DND-41 (cell line): ENCODE measurements around the gene CFAP141.

ENCODE experiments used
- ATAC-seq: fragments of 200-7000 bp; cut with Tn5 transposase; 3 replicates; pipeline ENCODE4 v1.9.1; 2021; ENCODE audit warnings: low read depth; ENCODE audit not compliant: insufficient read depth
- DNase-seq: peaks from one replicate; pipeline ENCODE4 v3.0.0-alpha.2; 2020
- H2AFZ ChIP-seq: 2 replicates; pipeline ENCODE4 v1.6.0; 2012; ENCODE audit warnings: low read depth, low read length
- H3K27ac ChIP-seq: 2 replicates; pipeline ENCODE4 v1.5.1; 2012; ENCODE audit warnings: low read length, inconsistent platforms
- H3K27me3 ChIP-seq: fragments of 200-600 bp; sonication (generic); 2 replicates; pipeline ENCODE4 v1.6.0; 2012; ENCODE audit warnings: low read length, mild to moderate bottlenecking, inconsistent platforms; ENCODE audit not compliant: insufficient read depth, poor library complexity
- H3K36me3 ChIP-seq: 2 replicates; pipeline ENCODE4 v1.5.1; 2012; ENCODE audit warnings: low read length, inconsistent platforms; ENCODE audit not compliant: insufficient read depth
- H3K4me1 ChIP-seq: 2 replicates; pipeline ENCODE4 v1.5.1; 2012; ENCODE audit warnings: mild to moderate bottlenecking, low read length; ENCODE audit not compliant: insufficient read depth
- H3K4me2 ChIP-seq: 2 replicates; pipeline ENCODE4 v1.6.0; 2012; ENCODE audit warnings: mild to moderate bottlenecking, moderate library complexity, low read length, inconsistent platforms; ENCODE audit not compliant: insufficient read depth
- H3K4me3 ChIP-seq, 2 experiments: fragments of 200-600 bp in 1 of 2; shearing (Covaris generic) in 1 of 2; 2 replicates each; pipeline ENCODE4 v1.5.1; 2012 to 2016; ENCODE audit warnings: inconsistent platforms in 2 of 2, low read length in 2 of 2, mild to moderate bottlenecking in 2 of 2, low read depth in 1 of 2, moderate library complexity in 1 of 2
- H3K79me2 ChIP-seq: 2 replicates; pipeline ENCODE4 v1.6.0; 2012; ENCODE audit warnings: low read length, inconsistent platforms; ENCODE audit not compliant: insufficient read depth
- H3K9ac ChIP-seq: 2 replicates; pipeline ENCODE4 v1.6.0; 2012; ENCODE audit warnings: low read depth, mild to moderate bottlenecking, inconsistent platforms, low read length, moderate library complexity
- H3K9me3 ChIP-seq: 2 replicates; pipeline ENCODE4 v1.5.1; 2012; ENCODE audit warnings: low read length, moderate library complexity, mild to moderate bottlenecking, inconsistent platforms; ENCODE audit not compliant: insufficient read depth, severe bottlenecking
- H4K20me1 ChIP-seq: 2 replicates; pipeline ENCODE4 v1.6.0; 2012; ENCODE audit warnings: low read length; ENCODE audit not compliant: insufficient read depth
- EZH2 ChIP-seq: IDR thresholded peaks from 3 replicates; pipeline ENCODE4 v1.6.1; 2012; ENCODE audit warnings: borderline replicate concordance, low read depth, mild to moderate bottlenecking, moderate library complexity, low read length, inconsistent platforms; ENCODE audit not compliant: severe bottlenecking
- TF ChIP-seq, protein P1 (sequence below): IDR thresholded peaks from 2 replicates; pipeline ENCODE4 v1.5.1; 2012; ENCODE audit warnings: borderline replicate concordance, low read length, moderate library complexity, mild to moderate bottlenecking; ENCODE audit not compliant: poor library complexity, severe bottlenecking; ENCODE audit errors: extremely low read depth

CFAP141 gene

GRCh38 chr1:154192476-154192875, 13.7 kb downstream of the CFAP141 start:
- Histone ChIP-seq H3K4me1 (no peaks in the 10 kb centered on the region), H3K27me3 (peaks cover 40% of the 10 kb centered on the region), H3K36me3 (no peaks in the 10 kb centered on the region), H2AFZ (no peak overlapping the region), H3K79me2 (no peaks in the 10 kb centered on the region), H3K4me3 (no peak overlapping the region), H4K20me1 (peaks cover 2% of the 10 kb centered on the region; the same call in 1 of the 2 replicates), H3K9ac (no peak overlapping the region), H3K9me3 (no peaks in the 10 kb centered on the region), H3K27ac (no peak overlapping the region), H3K4me2 (no peak overlapping the region)
- TF ChIP-seq, protein P1, sequence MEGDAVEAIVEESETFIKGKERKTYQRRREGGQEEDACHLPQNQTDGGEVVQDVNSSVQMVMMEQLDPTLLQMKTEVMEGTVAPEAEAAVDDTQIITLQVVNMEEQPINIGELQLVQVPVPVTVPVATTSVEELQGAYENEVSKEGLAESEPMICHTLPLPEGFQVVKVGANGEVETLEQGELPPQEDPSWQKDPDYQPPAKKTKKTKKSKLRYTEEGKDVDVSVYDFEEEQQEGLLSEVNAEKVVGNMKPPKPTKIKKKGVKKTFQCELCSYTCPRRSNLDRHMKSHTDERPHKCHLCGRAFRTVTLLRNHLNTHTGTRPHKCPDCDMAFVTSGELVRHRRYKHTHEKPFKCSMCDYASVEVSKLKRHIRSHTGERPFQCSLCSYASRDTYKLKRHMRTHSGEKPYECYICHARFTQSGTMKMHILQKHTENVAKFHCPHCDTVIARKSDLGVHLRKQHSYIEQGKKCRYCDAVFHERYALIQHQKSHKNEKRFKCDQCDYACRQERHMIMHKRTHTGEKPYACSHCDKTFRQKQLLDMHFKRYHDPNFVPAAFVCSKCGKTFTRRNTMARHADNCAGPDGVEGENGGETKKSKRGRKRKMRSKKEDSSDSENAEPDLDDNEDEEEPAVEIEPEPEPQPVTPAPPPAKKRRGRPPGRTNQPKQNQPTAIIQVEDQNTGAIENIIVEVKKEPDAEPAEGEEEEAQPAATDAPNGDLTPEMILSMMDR, result no peak
- TF ChIP-seq EZH2, result no peak
- ATAC-seq (no peak), DNase-seq (no peak)

DNA sequence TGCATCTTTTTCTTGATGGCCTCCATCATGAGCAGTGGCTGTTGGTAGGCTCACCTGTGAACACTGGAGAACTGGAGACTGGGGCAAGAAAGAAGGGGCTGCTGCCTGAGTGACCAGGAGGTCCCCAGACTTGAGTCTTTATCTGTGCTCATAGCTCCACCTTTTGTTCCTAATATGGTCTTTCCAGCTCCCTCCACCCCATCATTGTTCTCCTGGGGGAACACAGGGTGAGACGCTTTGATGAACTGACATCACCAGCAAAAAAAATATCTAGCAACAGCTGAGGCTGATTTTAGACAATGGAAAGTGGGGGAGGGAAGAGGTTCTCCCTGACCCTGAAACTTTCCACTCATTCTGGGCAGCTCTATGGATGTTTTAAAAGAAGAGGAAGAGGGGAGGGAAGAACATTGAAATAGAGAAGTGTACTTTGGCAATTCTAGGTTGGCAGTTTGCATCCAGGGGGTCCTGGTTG, 14.1 kb downstream of the CFAP141 start, which contains the start of gene TPM3:
Gene TPM3 (minus strand): TSS at position 111 of the 472 bp plus-strand sequence. CDS start 82 bp downstream, at position 29.
- no peak within 1 kb of the TSS for H3K4me3 ChIP-seq
- no peak within 1 kb of the TSS for H2AFZ ChIP-seq
- DNase-seq, result no peak
- no peaks in the 10 kb centered on the region for H3K79me2 ChIP-seq
- peaks cover 40% of the 10 kb centered on the region for H3K27me3 ChIP-seq
- H3K36me3 ChIP-seq, result no peaks in the 10 kb centered on the region
- H4K20me1 ChIP-seq, result peaks cover 2% of the 10 kb centered on the region; the same call in 1 of the 2 replicates
- ATAC-seq, result no peak
- H3K9ac ChIP-seq, result no peak within 1 kb of the TSS
- no peaks in the 10 kb centered on the region for H3K9me3 ChIP-seq
- no peaks in the 10 kb centered on the region for H3K4me1 ChIP-seq
- TF ChIP-seq, protein P1, result no peak
- no peak for TF ChIP-seq EZH2
- no peak within 1 kb of the TSS for H3K4me2 ChIP-seq
- no peak within 1 kb of the TSS for H3K27ac ChIP-seq

GRCh38 chr1:154190550-154190949, 15.6 kb downstream of the CFAP141 start:
- TF ChIP-seq, protein P1, result no peak
- TF ChIP-seq EZH2, result no peak
- Histone ChIP-seq H3K9ac (no peak overlapping the region), H2AFZ (no peak overlapping the region), H3K4me3 (no peak overlapping the region), H3K27me3 (peaks cover 40% of the 10 kb centered on the region), H3K4me2 (no peak overlapping the region), H3K27ac (no peak overlapping the region), H3K36me3 (no peaks in the 10 kb centered on the region), H3K4me1 (no peaks in the 10 kb centered on the region), H3K9me3 (no peaks in the 10 kb centered on the region), H3K79me2 (no peaks in the 10 kb centered on the region), H4K20me1 (peaks cover 2% of the 10 kb centered on the region; the same call in 1 of the 2 replicates)
- ATAC-seq (no peak), DNase-seq (no peak)
